Measurements from ENCODE around the gene KYNU. TPM values are rescaled to one million over a fixed set of nuclear protein-coding genes. Genes with fewer than 3 reads are reported as not detected.

Gene KYNU
- total and polyA plus RNA-seq, 10 of the 15 experiments (the other 5 are each of a cell fraction or from before 2014, with no cell fraction given): 31.3 to 101 (median 38.3) TPM

- POLR2A ChIA-PET: interaction anchor here (0.7 to 2.0 kb wide), 5 partner anchors 7 to 48 kb away, joined by 3 to 9 read pairs (median 6); no protein-coding TSS in a partner anchor
- intact Hi-C loops (cut with micrococcal nuclease; ENCODE audit: unreplicated experiment) (no loop called here), in situ Hi-C loops (cut with MboI) (no loop called here)
- ATAC-seq: no peak
- no peak for FAIRE-seq
- H3K36me3 ChIP-seq (ENCODE audit: control insufficient read depth in 2 of 2, insufficient read depth in 2 of 2, low read length in 1 of 2): no peaks in the 10 kb centered on the region
- H3K4me3 ChIP-seq: no peak overlapping the region
- H3K27me3 ChIP-seq (replicated peaks in 1 of 2; ENCODE audit: control insufficient read depth in 2 of 2, insufficient read depth in 2 of 2, low read length in 1 of 2): no peaks in the 10 kb centered on the region
- RAD21 ChIA-PET (ENCODE audit: unreplicated experiment): interaction anchor here (0.6 to 4.6 kb wide), 9 partner anchors 9 to 113 kb away, joined by 3 to 48 read pairs (median 8); partner anchors contain the start of gene KYNU
- WGBS (ENCODE audit: insufficient coverage, insufficient replicate concordance, low lambda C conversion rate, missing lambda C conversion rate): 2% methylated on average over 2 of the region's 2 CpGs
- H3K4me1 ChIP-seq (ENCODE audit: control insufficient read depth, insufficient read depth, low read length): peaks cover 19% of the 10 kb centered on the region
- peaks cover 2% of the 10 kb centered on the region; the same call in 2 of the 3 replicates for H3K9me3 ChIP-seq (replicated peaks; ENCODE audit: control insufficient read depth, insufficient read depth, low read length)
- peak overlapping the region; percentile 63 for H2AFZ ChIP-seq (ENCODE audit: control insufficient read depth, low read depth, low read length)
- H3K79me2 ChIP-seq (ENCODE audit: control insufficient read depth, insufficient read depth, low read length): no peaks in the 10 kb centered on the region
- 0 out of 2 replicates have a peak overlapping the region, but pooled peaks have one; percentile 11 for H3K4me2 ChIP-seq (ENCODE audit: control insufficient read depth, insufficient read depth)
- no peak for DNase-seq (ENCODE audit: low read depth, low spot score)
- no peak for TF ChIP-seq NR2F1 (conservative IDR thresholded peaks at IDR 0.05)
- no peak for TF ChIP-seq SREBF2 (IDR thresholded peaks at IDR 0.05; ENCODE audit: low read length)
- no peak for TF ChIP-seq CBX5 (IDR thresholded peaks at IDR 0.05; ENCODE audit: low read depth)
- TF ChIP-seq POLR2AphosphoS2 (IDR thresholded peaks at IDR 0.05; ENCODE audit: low read depth, low read length): no peak
- no peak for TF ChIP-seq ATF7 (IDR thresholded peaks at IDR 0.05; ENCODE audit: low read depth)
- TF ChIP-seq MEF2A (IDR thresholded peaks at IDR 0.05; ENCODE audit: insufficient read depth, low read depth, low read length): no peak
- no peak for TF ChIP-seq ESRRA (IDR thresholded peaks at IDR 0.05; ENCODE audit: low read length)
- no peak for TF ChIP-seq RELB (IDR thresholded peaks at IDR 0.05; ENCODE audit: low read depth)
- TF ChIP-seq TCF3 (IDR thresholded peaks at IDR 0.05; ENCODE audit: borderline replicate concordance, insufficient read depth, low read depth, low read length): no peak
- TF ChIP-seq, protein P1, sequence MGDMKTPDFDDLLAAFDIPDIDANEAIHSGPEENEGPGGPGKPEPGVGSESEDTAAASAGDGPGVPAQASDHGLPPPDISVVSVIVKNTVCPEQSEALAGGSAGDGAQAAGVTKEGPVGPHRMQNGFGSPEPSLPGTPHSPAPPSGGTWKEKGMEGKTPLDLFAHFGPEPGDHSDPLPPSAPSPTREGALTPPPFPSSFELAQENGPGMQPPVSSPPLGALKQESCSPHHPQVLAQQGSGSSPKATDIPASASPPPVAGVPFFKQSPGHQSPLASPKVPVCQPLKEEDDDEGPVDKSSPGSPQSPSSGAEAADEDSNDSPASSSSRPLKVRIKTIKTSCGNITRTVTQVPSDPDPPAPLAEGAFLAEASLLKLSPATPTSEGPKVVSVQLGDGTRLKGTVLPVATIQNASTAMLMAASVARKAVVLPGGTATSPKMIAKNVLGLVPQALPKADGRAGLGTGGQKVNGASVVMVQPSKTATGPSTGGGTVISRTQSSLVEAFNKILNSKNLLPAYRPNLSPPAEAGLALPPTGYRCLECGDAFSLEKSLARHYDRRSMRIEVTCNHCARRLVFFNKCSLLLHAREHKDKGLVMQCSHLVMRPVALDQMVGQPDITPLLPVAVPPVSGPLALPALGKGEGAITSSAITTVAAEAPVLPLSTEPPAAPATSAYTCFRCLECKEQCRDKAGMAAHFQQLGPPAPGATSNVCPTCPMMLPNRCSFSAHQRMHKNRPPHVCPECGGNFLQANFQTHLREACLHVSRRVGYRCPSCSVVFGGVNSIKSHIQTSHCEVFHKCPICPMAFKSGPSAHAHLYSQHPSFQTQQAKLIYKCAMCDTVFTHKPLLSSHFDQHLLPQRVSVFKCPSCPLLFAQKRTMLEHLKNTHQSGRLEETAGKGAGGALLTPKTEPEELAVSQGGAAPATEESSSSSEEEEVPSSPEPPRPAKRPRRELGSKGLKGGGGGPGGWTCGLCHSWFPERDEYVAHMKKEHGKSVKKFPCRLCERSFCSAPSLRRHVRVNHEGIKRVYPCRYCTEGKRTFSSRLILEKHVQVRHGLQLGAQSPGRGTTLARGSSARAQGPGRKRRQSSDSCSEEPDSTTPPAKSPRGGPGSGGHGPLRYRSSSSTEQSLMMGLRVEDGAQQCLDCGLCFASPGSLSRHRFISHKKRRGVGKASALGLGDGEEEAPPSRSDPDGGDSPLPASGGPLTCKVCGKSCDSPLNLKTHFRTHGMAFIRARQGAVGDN (IDR thresholded peaks at IDR 0.05): no peak
- TF ChIP-seq BCL11A (IDR thresholded peaks at IDR 0.05; ENCODE audit: low read depth, low read length): no peak
- TF ChIP-seq, protein P2, sequence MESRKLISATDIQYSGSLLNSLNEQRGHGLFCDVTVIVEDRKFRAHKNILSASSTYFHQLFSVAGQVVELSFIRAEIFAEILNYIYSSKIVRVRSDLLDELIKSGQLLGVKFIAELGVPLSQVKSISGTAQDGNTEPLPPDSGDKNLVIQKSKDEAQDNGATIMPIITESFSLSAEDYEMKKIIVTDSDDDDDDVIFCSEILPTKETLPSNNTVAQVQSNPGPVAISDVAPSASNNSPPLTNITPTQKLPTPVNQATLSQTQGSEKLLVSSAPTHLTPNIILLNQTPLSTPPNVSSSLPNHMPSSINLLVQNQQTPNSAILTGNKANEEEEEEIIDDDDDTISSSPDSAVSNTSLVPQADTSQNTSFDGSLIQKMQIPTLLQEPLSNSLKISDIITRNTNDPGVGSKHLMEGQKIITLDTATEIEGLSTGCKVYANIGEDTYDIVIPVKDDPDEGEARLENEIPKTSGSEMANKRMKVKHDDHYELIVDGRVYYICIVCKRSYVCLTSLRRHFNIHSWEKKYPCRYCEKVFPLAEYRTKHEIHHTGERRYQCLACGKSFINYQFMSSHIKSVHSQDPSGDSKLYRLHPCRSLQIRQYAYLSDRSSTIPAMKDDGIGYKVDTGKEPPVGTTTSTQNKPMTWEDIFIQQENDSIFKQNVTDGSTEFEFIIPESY (IDR thresholded peaks at IDR 0.05): no peak
- TF ChIP-seq NFIC (IDR thresholded peaks at IDR 0.05; ENCODE audit: low read depth, low read length): no peak
- no peak overlapping the region for H3K9ac ChIP-seq (ENCODE audit: control insufficient read depth, insufficient read depth, low read length)
- no peaks in the 10 kb centered on the region for H4K20me1 ChIP-seq (ENCODE audit: control insufficient read depth, insufficient read depth)
- CTCF ChIA-PET: interaction anchor here (1.2 to 3.9 kb wide), 5 partner anchors 9 to 123 kb away, joined by 3 to 46 read pairs (median 3); partner anchors contain the start of gene KYNU
- BruUV-seq (replicated peaks): no TSS peak
- SMC1A ChIA-PET (ENCODE audit: uncharacterized antibody, unreplicated experiment): interaction anchor here (0.8 to 4.6 kb wide), 9 partner anchors 10 to 116 kb away, joined by 3 to 32 read pairs (median 6); no protein-coding TSS in a partner anchor
- H3K27ac ChIP-seq (ENCODE audit: control insufficient read depth, insufficient read depth): peak overlapping the region; percentile 83; the same call in 1 of the 2 replicates
Measured at GRCh38 chr2:142867136-142867535, 10.3 kb upstream of the KYNU start.
